Epithelial cell of esophagus (primary cell): ENCODE measurements around the gene SH3BP2.

Experiments
- DNase-seq: peaks from one replicate; pipeline ENCODE4 v3.0.0; 2010; ENCODE audit warnings: low read depth
- H3K4me3 ChIP-seq: 2 replicates; pipeline ENCODE4 v1.5.1; 2011; ENCODE audit warnings: mild to moderate bottlenecking, low read length, control low read depth
- CTCF ChIP-seq: IDR thresholded peaks from 2 replicates; pipeline ENCODE4 v1.5.1; 2011; ENCODE audit warnings: low read depth, mild to moderate bottlenecking, low read length, control low read depth, inconsistent platforms; ENCODE audit not compliant: insufficient read depth; ENCODE audit errors: missing control alignments

SH3BP2 gene

GRCh38 chr4:2879026-2879425 lies 86.1 kb downstream of the SH3BP2 start:
- DNase-seq = no peak
- no peak overlapping the region for H3K4me3 ChIP-seq
- TF ChIP-seq CTCF = no peak

GRCh38 chr4:2881431-2881830 lies 88.5 kb downstream of the SH3BP2 start:
- no peak for DNase-seq
- no peak overlapping the region for H3K4me3 ChIP-seq
- no peak for TF ChIP-seq CTCF

- DNase-seq = no peak
- no peak for TF ChIP-seq CTCF
- no peak overlapping the region for H3K4me3 ChIP-seq
Observed at GRCh38 chr4:2882341-2882740, 89.5 kb downstream of the SH3BP2 start.

GRCh38 chr4:2886161-2886560 lies 93.3 kb downstream of the SH3BP2 start:
- no peak overlapping the region for H3K4me3 ChIP-seq
- TF ChIP-seq CTCF = no peak
- no peak for DNase-seq

GRCh38 chr4:2886622-2887021 lies 93.7 kb downstream of the SH3BP2 start:
- no peak for DNase-seq
- no peak overlapping the region for H3K4me3 ChIP-seq
- no peak for TF ChIP-seq CTCF

- TF ChIP-seq CTCF = no peak
- H3K4me3 ChIP-seq = no peak overlapping the region
- DNase-seq = no peak
Observed at GRCh38 chr4:2887343-2887742, 94.5 kb downstream of the SH3BP2 start.

GRCh38 chr4:2888886-2889285 lies 96.0 kb downstream of the SH3BP2 start:
- no peak for TF ChIP-seq CTCF
- DNase-seq = no peak
- H3K4me3 ChIP-seq = no peak overlapping the region
